HFF-Myc (cell line): Measurements from ENCODE around the gene FAM47E.
A peak's percentile ranks its signal among the peaks of the same experiment; 100 is the strongest.

Source experiments
- DNase-seq: peaks from one replicate; pipeline ENCODE4 v3.0.0-alpha.2; 2011; ENCODE audit warnings: low read depth; ENCODE audit errors: extremely low read depth
- H3K4me3 ChIP-seq: replicated peaks from 2 replicates; pipeline ENCODE4 v1.5.1; 2011; ENCODE audit warnings: low read depth, mild to moderate bottlenecking, control low read depth, low read length
- TF ChIP-seq, protein P1 (sequence below): IDR thresholded peaks from 2 replicates; pipeline ENCODE4 v1.5.1; 2012; ENCODE audit warnings: mild to moderate bottlenecking, low read depth, low read length, control low read depth; ENCODE audit errors: missing control alignments

Gene FAM47E

DNA sequence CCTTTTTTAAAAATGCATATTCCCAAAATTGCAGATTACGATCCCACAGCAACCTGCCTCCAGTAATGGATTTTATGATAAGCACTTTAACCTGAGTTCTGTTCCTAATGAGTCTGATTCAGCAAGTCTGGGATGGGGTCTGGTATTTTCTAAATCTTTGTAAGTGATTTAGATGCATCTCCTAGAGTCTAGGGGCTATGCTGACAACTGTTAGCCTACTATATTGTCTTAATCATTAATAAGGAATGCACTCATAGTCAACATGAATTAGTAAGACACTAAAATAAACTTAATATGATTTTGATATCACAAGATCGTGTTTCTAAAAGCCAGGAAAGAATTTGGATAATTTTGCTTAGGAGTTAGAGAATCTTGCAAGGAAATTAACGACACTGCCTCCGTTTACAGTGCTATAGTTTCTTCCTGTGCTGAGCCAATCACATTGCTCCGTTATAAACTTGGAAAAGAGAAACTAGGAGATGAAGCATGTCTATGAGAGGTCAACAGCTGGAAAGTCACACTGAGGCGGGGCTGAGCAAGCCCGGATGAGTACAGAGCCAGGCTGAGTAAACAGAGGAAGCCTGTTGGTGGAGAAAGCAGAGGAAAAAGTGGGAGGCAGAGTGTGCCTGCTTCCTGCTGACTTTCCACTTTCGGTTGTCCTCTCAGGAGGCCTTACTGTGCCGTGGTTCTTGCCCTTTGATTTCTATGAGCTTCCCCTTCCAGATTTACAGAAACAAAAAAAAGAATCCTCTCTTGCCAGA is 43.3 kb upstream of the FAM47E start:
- DNase-seq = peak; percentile 82
- TF ChIP-seq, protein P1, sequence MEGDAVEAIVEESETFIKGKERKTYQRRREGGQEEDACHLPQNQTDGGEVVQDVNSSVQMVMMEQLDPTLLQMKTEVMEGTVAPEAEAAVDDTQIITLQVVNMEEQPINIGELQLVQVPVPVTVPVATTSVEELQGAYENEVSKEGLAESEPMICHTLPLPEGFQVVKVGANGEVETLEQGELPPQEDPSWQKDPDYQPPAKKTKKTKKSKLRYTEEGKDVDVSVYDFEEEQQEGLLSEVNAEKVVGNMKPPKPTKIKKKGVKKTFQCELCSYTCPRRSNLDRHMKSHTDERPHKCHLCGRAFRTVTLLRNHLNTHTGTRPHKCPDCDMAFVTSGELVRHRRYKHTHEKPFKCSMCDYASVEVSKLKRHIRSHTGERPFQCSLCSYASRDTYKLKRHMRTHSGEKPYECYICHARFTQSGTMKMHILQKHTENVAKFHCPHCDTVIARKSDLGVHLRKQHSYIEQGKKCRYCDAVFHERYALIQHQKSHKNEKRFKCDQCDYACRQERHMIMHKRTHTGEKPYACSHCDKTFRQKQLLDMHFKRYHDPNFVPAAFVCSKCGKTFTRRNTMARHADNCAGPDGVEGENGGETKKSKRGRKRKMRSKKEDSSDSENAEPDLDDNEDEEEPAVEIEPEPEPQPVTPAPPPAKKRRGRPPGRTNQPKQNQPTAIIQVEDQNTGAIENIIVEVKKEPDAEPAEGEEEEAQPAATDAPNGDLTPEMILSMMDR = no peak
- peak overlapping the region; percentile 16 for H3K4me3 ChIP-seq

DNA sequence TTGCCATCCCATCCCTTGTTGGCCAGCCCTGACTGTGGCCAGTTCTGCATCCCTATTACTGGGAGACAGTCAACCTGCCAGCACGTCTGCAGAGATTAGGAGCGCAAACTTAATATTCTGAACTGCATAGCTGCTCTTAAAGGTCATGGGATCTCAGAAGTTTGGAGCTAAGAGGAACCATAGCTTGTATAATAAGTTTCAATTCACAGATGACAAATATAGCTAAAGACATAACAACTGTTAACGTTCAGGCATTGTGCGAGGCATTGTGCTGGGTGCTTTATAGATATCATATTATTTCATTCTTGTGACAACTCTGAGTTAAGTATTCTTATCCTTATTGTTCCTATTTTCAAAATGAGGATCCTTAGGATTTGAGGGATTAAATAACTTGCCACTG is 41.6 kb upstream of the FAM47E start:
- no peak for DNase-seq
- TF ChIP-seq, protein P1 = no peak
- H3K4me3 ChIP-seq = no peak overlapping the region

DNA sequence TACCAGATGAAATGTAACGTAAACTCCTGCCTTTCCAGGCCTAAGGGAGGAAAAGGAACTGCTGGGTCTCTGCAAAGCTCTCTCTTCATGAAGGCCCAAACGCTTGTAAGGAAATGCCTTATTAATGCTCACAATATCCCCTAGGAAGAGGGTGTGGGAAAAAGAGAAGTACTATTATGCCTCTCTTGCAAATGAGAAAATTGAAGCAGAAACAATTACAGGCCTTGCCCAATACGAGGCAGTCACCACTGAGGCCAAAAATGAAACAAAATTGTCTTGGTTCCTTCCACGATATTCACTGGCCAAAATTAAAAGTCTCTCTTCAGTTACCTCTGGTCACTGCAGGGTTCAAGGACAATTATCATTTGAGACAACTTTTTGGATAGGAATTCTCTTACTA is 41.1 kb upstream of the FAM47E start:
- TF ChIP-seq, protein P1 = no peak
- DNase-seq = no peak
- H3K4me3 ChIP-seq = no peak overlapping the region

DNA sequence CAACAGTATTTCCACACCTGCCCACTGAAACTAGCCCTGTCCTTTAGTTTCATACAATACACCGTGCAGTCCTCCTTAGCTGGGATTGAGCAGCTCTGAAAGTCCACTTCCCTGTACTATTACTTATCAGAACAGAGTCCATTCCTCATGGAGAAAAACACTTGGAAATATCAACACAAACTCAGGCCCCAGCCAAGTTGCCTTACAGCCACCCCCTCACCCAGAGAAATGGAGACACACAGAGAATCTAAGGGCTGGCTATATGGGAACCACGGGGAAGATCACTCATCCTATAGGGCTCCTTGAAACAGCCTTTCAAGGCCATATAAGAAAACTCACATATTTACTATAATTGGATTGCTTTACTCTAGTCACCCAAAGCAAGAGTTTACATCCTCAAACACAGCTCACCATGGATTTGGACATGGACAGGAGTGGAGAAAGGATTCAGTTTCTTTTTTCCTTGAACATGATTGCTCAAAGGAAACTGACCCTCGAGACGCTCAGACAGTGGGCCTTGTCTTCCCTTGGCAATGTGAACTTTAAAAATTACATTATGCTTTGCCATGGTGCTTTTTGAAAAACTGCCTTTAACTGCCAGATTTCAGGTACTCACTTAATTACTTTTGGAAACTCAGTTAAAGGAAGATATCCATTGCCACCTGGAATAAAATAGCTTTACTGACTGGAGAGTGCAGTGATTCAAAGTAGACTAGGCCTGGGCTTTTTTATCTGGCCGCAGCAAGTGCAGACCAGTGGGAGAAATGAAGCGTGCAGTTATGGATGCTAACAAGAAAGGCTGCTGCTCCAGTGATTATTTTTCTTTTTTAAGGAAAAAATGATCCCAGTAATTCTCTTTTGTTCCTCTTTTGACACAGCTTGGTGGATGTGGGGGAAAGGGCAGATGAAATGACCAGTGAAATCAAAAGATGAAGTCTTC is 39.5 kb upstream of the FAM47E start:
- TF ChIP-seq, protein P1 = no peak
- H3K4me3 ChIP-seq = peak overlapping the region; percentile 67
- DNase-seq = no peak

DNA sequence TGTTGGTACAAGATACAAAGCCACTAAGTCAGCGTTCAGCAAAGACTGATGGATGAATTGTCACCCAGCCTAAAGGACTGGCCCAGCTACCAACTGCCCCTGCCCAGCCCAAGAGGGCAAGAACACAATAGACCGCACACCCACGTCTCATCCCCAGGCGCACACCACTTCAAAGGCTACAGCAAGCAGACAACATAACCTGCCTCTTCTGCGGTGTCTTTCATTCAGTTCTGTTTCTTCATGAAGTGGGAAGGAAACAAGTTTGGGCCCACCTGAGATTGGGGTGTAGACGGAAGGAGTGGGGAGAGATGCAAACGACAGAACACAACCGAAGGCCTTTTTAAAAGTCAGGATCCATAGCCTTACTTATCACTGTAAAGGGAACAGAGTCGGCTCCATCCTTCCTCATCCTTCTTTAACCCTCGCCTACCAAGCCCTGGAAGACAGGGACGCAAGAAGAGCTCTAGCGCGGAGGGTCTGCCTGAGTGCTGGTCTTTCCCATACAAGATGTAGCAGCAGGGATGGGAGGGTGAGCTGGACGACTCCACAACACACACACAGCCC is 38.6 kb upstream of the FAM47E start:
- no peak for DNase-seq
- TF ChIP-seq, protein P1 = no peak
- H3K4me3 ChIP-seq = peak overlapping the region; percentile 67

DNA sequence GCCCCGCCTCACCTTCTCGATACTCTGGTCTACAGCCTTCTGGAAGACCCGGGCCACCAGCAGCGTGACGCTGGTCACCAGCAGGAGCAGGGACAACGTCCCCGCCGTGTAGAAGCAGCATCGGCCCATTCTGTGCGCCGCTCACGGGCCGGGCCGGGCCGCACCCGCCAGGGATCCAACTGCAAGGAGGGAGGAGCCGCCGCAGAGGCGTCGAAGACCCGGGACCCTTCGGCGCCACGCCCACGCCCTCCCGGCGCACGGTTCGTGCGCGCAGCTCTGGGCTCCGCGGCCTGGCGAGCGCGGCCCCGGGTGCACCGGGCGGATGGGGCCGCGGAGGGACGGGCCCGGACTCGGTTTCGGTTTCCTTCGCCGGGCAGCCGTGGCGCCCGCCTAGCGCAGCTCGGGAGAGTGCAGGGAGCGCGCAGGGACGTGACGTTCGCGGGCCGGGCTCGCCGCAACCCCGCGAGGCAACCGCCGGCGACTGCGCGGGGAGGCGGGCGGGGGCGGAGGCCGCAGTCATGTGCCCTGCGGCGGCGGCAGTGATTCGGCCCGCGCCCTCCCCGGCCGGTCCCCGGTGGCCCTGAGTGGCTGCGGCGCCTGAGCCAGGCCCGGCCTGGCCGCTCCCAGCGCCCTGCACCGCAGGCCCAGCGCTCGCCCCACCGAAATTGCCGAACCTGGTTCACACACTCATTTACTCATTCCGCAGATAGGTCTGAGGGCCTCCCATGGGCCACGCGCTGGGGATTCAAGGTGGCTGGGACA is 37.9 kb upstream of the FAM47E start, which contains the start of gene SCARB2:
TSS of gene SCARB2 (minus strand) at position 410 of the 762 bp plus-strand sequence. CDS start at position 129, 281 bp downstream.
- peak within 1 kb of the TSS; percentile 67 for H3K4me3 ChIP-seq
- peak; percentile 16 for DNase-seq
- TF ChIP-seq, protein P1 = no peak
